ENCODE data around the gene TLL2. TPM values are rescaled to one million over a fixed set of nuclear protein-coding genes. Genes with fewer than 3 reads are reported as not detected.

TLL2 gene
- total and polyA plus RNA-seq, 2 of the 4 experiments (the other 2 are of a cell fraction), result under 0.01 to 0.05 TPM

DNA sequence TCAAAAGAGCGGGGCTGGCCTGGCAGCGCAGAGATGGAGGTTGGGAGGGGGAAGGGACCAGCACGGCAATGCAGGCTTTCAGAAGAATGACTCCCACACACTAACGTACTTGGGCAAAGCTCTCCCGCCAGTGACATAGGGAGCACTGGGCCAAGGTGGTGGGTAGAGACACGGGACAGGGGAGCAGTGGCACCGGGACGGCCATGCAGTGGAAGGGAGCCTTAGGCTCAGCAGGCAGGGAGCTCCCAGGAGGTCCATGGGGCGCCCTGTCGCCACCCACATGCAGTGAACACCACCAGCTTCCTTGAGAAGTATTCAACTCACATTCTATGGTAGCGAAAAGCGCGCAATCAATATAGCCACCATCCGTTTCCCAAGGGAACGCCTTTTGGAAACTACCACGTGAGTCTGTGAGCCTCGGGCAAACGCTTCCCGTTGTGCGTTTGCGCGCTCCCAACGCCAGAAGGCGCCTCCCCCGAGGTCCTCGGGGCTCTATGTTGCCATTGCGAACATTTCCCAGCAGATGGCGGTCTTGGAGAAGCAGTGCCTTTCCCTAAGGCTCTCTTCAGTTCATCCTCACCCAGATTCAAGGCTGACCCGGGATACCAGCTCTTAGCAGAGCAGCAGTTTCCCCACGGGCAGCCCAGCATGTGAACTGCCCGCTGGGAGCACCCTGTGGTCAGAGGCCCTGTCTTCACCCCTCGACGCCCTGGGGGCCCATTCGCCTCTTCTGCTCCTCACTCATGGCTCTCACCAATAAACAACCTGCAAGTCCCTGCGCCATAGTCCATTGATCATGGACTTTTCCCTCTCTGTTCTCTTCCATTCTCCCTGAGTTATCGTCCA lies 138.5 kb downstream of the TLL2 start (continued):
- TF ChIP-seq BHLHE40 (IDR thresholded peaks at IDR 0.05; ENCODE audit: low read depth, low read length) (0 out of 2 replicates have a peak, but pooled peaks have one; percentile 16), RCOR1 (IDR thresholded peaks at IDR 0.05; ENCODE audit: insufficient replicate concordance, low read length) (no peak)

DNA sequence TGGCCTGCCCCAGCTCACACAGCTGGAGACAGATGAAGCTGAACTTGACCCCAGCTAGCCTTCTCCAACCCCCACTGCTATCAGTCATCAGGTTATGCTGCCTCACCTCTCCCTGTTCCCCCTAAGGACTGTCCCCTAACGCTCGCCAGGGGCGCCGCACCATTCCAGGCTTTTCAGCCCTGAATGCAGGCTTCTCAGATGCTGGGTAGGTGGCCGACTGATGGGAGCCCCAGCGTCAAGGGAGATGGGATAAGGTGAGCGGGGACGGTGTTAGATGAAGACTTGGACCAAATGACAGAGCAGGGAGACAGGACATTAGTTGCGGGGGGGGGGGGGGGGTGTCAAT lies 139.1 kb downstream of the TLL2 start:
- Histone ChIP-seq H3K36me3 (ENCODE audit: control insufficient read depth, insufficient read depth, low read length) (no peaks in the 10 kb centered on the region), H2AFZ (replicated peaks; ENCODE audit: low read length, poor library complexity) (peak overlapping the region; percentile 92), H3K4me1 (ENCODE audit: control insufficient read depth, insufficient read depth, low read length) (no peaks in the 10 kb centered on the region), H3K79me1 (ENCODE audit: low read depth in 1 of 2, low read length in 2 of 2) (no peaks in the 10 kb centered on the region), H3K4me2 (ENCODE audit: low read depth, low read length) (no peak overlapping the region), H4K91ac (ENCODE audit: insufficient read depth, low read depth, low read length) (no peak overlapping the region), H3K4me3 (ENCODE audit: insufficient read depth, low read depth, low read length) (no peak overlapping the region; the same call in 1 of the 2 replicates), H2AK5ac (ENCODE audit: low read depth, low read length) (no peak overlapping the region), H2BK120ac (ENCODE audit: low read depth, low read length) (no peak overlapping the region), H2AK9ac (replicated peaks; ENCODE audit: low read depth, low read length, poor library complexity) (no peak overlapping the region), H2BK15ac (ENCODE audit: low read depth, low read length) (no peak overlapping the region), H2BK5ac (ENCODE audit: low read depth, low read length, poor library complexity, severe bottlenecking) (no peak overlapping the region), H4K5ac (ENCODE audit: low read depth, low read length) (no peak overlapping the region), H4K20me1 (ENCODE audit: insufficient read depth, low read length) (no peaks in the 10 kb centered on the region), H3K23ac (ENCODE audit: low read depth, low read length) (no peak overlapping the region), H3K56ac (ENCODE audit: extremely low read depth, insufficient read depth, low read length) (no peak overlapping the region), H3K9me1 (ENCODE audit: insufficient read depth, low read length) (peaks cover 3% of the 10 kb centered on the region; the same call in 1 of the 2 replicates), H3K14ac (replicated peaks; ENCODE audit: low read depth, low read length) (no peak overlapping the region), H3K4ac (ENCODE audit: low read depth, low read length) (no peak overlapping the region), H3K18ac (ENCODE audit: low read depth, low read length) (no peak overlapping the region), H3K27ac (ENCODE audit: insufficient read depth, low read length) (no peak overlapping the region), H3K27me3 (ENCODE audit: control insufficient read depth, insufficient read depth, low read length) (peaks cover 14% of the 10 kb centered on the region), H4K8ac (ENCODE audit: low read depth in 2 of 2, low read length in 2 of 2) (no peak overlapping the region), H3K9me3 (ENCODE audit: control insufficient read depth, insufficient read depth, low read length) (no peaks in the 10 kb centered on the region), H2BK20ac (ENCODE audit: low read depth, low read length) (no peak overlapping the region), H3K9ac (ENCODE audit: low read depth, low read length) (no peak overlapping the region)
- in situ Hi-C loops (cut with MboI; ENCODE audit: low sequenced_read_pairs), result no loop called here
- dilution Hi-C loops (cut with HindIII; ENCODE audit: low sequenced_read_pairs, unreplicated experiment), result no loop called here
- intact Hi-C loops (cut with micrococcal nuclease), result loop anchor here (10.0 kb wide), 1 partner anchor 660 kb away; no protein-coding TSS in a partner anchor
- CTCF ChIA-PET, result interaction anchor here (0.6 to 1.4 kb wide), 6 partner anchors 8 to 1967 kb away, joined by 3 to 5 read pairs (median 4); no protein-coding TSS in a partner anchor
- no TSS peak for BruUV-seq (replicated peaks)
- ATAC-seq (ENCODE audit: low read depth) (no peak), DNase-seq (no peak)
- WGBS, 2 experiments (ENCODE audit: extremely low coverage in 2 of 2, insufficient read length in 1 of 2), result 25% methylated on average over 3 of the region's 9 CpGs; no CpG with 5 or more reads in 1 of the 2 experiments
- TF ChIP-seq MXI1 (IDR thresholded peaks at IDR 0.05; ENCODE audit: borderline replicate concordance, low read depth, low read length), result no peak
- no peak for TF ChIP-seq MAFK (IDR thresholded peaks at IDR 0.05; ENCODE audit: low read depth, low read length)
- POLR2A ChIA-PET (ENCODE audit: unreplicated experiment), result no interaction called here
